Astrocyte (in vitro differentiated cells and primary cell): ENCODE results near the gene DAPP1. TPM values are rescaled to one million over a fixed set of nuclear protein-coding genes. Genes with fewer than 3 reads are reported as not detected.

ENCODE experiments used
- DNase-seq: peaks from one replicate; pipeline ENCODE4 v3.0.0-alpha.2; 2010; ENCODE audit warnings: low read depth
- FAIRE-seq: peaks from 2 replicates; lab custom pipeline; 2011; peaks lifted over from hg19 to GRCh38; lab: Jason Lieb, UNC
- H2AFZ ChIP-seq: 2 replicates; pipeline ENCODE4 v1.6.0; 2012; ENCODE audit warnings: low read depth, low read length, inconsistent platforms
- H3K27ac ChIP-seq: 2 replicates; pipeline ENCODE4 v1.5.1; 2011; ENCODE audit warnings: low read depth, low read length, inconsistent platforms
- H3K27me3 ChIP-seq: 2 replicates; pipeline ENCODE4 v1.6.0; 2011; ENCODE audit warnings: low read length, inconsistent platforms; ENCODE audit not compliant: insufficient read depth
- H3K36me3 ChIP-seq: 2 replicates; pipeline ENCODE4 v1.5.1; 2011; ENCODE audit warnings: low read length, inconsistent platforms; ENCODE audit not compliant: insufficient read depth
- H3K4me1 ChIP-seq: 2 replicates; pipeline ENCODE4 v1.5.1; 2011; ENCODE audit warnings: low read length, inconsistent platforms; ENCODE audit not compliant: insufficient read depth
- H3K4me2 ChIP-seq: 2 replicates; pipeline ENCODE4 v1.6.0; 2012; ENCODE audit warnings: low read length, inconsistent platforms
- H3K4me3 ChIP-seq: 2 replicates; pipeline ENCODE4 v1.5.1; 2011; ENCODE audit warnings: low read depth, mild to moderate bottlenecking, low read length, inconsistent platforms; ENCODE audit not compliant: insufficient read depth
- H3K79me2 ChIP-seq: 2 replicates; pipeline ENCODE4 v1.6.0; 2012; ENCODE audit warnings: mild to moderate bottlenecking, low read length, inconsistent platforms; ENCODE audit not compliant: insufficient read depth
- H3K9ac ChIP-seq: 2 replicates; pipeline ENCODE4 v1.6.0; 2012; ENCODE audit warnings: mild to moderate bottlenecking, low read length, inconsistent platforms
- H3K9me3 ChIP-seq: 2 replicates; pipeline ENCODE4 v1.5.1; 2012; ENCODE audit warnings: low read depth, mild to moderate bottlenecking, low read length, inconsistent platforms; ENCODE audit not compliant: insufficient read depth
- H4K20me1 ChIP-seq: 2 replicates; pipeline ENCODE4 v1.6.0; 2012; ENCODE audit warnings: low read length, inconsistent platforms; ENCODE audit not compliant: insufficient read depth
- H3K27ac Mint-ChIP-seq: one replicate; pipeline ENCODE4 v1.8.0; 2021; ENCODE audit warnings: mild to moderate bottlenecking, mixed read lengths; ENCODE audit not compliant: unreplicated experiment
- H3K27me3 Mint-ChIP-seq: one replicate; pipeline ENCODE4 v1.8.0; 2021; ENCODE audit warnings: low read depth, mixed read lengths; ENCODE audit not compliant: unreplicated experiment
- H3K36me3 Mint-ChIP-seq: one replicate; pipeline ENCODE4 v1.8.0; 2021; ENCODE audit warnings: low read depth, mixed read lengths; ENCODE audit not compliant: unreplicated experiment
- H3K4me1 Mint-ChIP-seq: one replicate; pipeline ENCODE4 v1.8.0; 2021; ENCODE audit warnings: low read depth, mixed read lengths; ENCODE audit not compliant: unreplicated experiment
- H3K4me3 Mint-ChIP-seq: one replicate; pipeline ENCODE4 v1.8.0; 2021; ENCODE audit warnings: mild to moderate bottlenecking, moderate library complexity, mixed read lengths; ENCODE audit not compliant: unreplicated experiment
- H3K9me3 Mint-ChIP-seq: one replicate; pipeline ENCODE4 v1.8.0; 2021; ENCODE audit warnings: mild to moderate bottlenecking, mixed read lengths; ENCODE audit not compliant: unreplicated experiment
- EZH2 ChIP-seq: IDR thresholded peaks from 2 replicates; pipeline ENCODE4 v1.6.1; 2012; ENCODE audit warnings: mild to moderate bottlenecking, low read length, inconsistent platforms; ENCODE audit not compliant: insufficient read depth
- total RNA-seq: library from RNA; stranded (reverse); gene quantifications from 2 replicates; pipeline ENCODE4 v1.2.1, GENCODE V29; 2021
- TF ChIP-seq, protein P1 (sequence below): IDR thresholded peaks from 2 replicates; pipeline ENCODE4 v1.5.1; 2011; ENCODE audit warnings: low read depth, mild to moderate bottlenecking, inconsistent platforms, low read length, moderate library complexity; ENCODE audit not compliant: insufficient read depth

The DAPP1 gene
- total RNA-seq, 1 donor from 2014 or later, result 0.59 TPM

GRCh38 chr4:99918656-99919055, 102.0 kb downstream of the DAPP1 start:
- H3K27ac Mint-ChIP-seq, result no peak overlapping the region
- H3K27me3 ChIP-seq, result no peaks in the 10 kb centered on the region
- no peak overlapping the region for H3K4me3 ChIP-seq
- H3K4me2 ChIP-seq, result no peak overlapping the region
- H3K4me1 Mint-ChIP-seq, result no peaks in the 10 kb centered on the region
- H3K4me1 ChIP-seq, result no peaks in the 10 kb centered on the region
- no peak for TF ChIP-seq EZH2
- TF ChIP-seq, protein P1, sequence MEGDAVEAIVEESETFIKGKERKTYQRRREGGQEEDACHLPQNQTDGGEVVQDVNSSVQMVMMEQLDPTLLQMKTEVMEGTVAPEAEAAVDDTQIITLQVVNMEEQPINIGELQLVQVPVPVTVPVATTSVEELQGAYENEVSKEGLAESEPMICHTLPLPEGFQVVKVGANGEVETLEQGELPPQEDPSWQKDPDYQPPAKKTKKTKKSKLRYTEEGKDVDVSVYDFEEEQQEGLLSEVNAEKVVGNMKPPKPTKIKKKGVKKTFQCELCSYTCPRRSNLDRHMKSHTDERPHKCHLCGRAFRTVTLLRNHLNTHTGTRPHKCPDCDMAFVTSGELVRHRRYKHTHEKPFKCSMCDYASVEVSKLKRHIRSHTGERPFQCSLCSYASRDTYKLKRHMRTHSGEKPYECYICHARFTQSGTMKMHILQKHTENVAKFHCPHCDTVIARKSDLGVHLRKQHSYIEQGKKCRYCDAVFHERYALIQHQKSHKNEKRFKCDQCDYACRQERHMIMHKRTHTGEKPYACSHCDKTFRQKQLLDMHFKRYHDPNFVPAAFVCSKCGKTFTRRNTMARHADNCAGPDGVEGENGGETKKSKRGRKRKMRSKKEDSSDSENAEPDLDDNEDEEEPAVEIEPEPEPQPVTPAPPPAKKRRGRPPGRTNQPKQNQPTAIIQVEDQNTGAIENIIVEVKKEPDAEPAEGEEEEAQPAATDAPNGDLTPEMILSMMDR, result no peak
- no peaks in the 10 kb centered on the region for H3K9me3 ChIP-seq
- no peak overlapping the region for H2AFZ ChIP-seq
- H3K27me3 Mint-ChIP-seq, result no peaks in the 10 kb centered on the region
- H3K36me3 Mint-ChIP-seq, result peaks cover 16% of the 10 kb centered on the region
- peaks cover 10% of the 10 kb centered on the region for H3K79me2 ChIP-seq
- no peak overlapping the region for H3K27ac ChIP-seq
- DNase-seq (no peak), FAIRE-seq (no peak)
- H3K4me3 Mint-ChIP-seq, result no peak overlapping the region
- H4K20me1 ChIP-seq, result no peaks in the 10 kb centered on the region
- peaks cover 9% of the 10 kb centered on the region for H3K36me3 ChIP-seq
- no peak overlapping the region for H3K9ac ChIP-seq
- H3K9me3 Mint-ChIP-seq, result peaks cover 6% of the 10 kb centered on the region

Other genes with a start within 250 kb of the DAPP1 start
- gene MTTP, start 242.0 kb upstream of the DAPP1 start, total RNA-seq, result 0.29 and 0.41 TPM in 2 replicates
- gene C4orf54, start 159.0 kb upstream of the DAPP1 start, total RNA-seq, result not detected in 2 replicates
- 49.6 and 53.9 TPM in 2 replicates for gene LAMTOR3, start 77.6 kb downstream of the DAPP1 start, total RNA-seq
- 60.5 and 68.5 TPM in 2 replicates for gene DNAJB14, start 129.8 kb downstream of the DAPP1 start, total RNA-seq
- gene H2AZ1, start 133.4 kb downstream of the DAPP1 start, total RNA-seq, result 210 and 273 TPM in 2 replicates